ENCODE data around the gene ATP11B.
"Not testable (repeated sequence)": the region's sequence is repeated elsewhere in the genome, so short reads cannot be mapped to it uniquely, and the experiment has no call there.

ATP11B gene

GRCh38 chr3:182837855-182838454, 44.7 kb downstream of the ATP11B start:
- Mint-ChIP-seq H3K36me3 (ENCODE audit: low read depth) (peaks cover 82% of the 10 kb centered on the region), H3K4me3 (no peak overlapping the region), H3K27me3 (no peaks in the 10 kb centered on the region), H3K4me1 (ENCODE audit: low read depth) (peaks cover 10% of the 10 kb centered on the region), H3K9me3 (no peaks in the 10 kb centered on the region), H3K27ac (no peak overlapping the region)
- no peak for DNase-seq

GRCh38 chr3:182843478-182843877, 50.2 kb downstream of the ATP11B start:
- no peak for DNase-seq
- H3K27me3 Mint-ChIP-seq, result no peaks in the 10 kb centered on the region
- no peaks in the 10 kb centered on the region for H3K4me1 Mint-ChIP-seq (ENCODE audit: low read depth)
- peaks cover 88% of the 10 kb centered on the region for H3K36me3 Mint-ChIP-seq (ENCODE audit: low read depth)
- H3K4me3 Mint-ChIP-seq, result no peak overlapping the region
- H3K27ac Mint-ChIP-seq, result no peak overlapping the region
- H3K9me3 Mint-ChIP-seq, result no peaks in the 10 kb centered on the region

GRCh38 chr3:182848906-182849305, 55.6 kb downstream of the ATP11B start:
- no peak overlapping the region for H3K27ac Mint-ChIP-seq
- H3K36me3 Mint-ChIP-seq (ENCODE audit: low read depth), result peaks cover 83% of the 10 kb centered on the region

GRCh38 chr3:182855076-182855475, 61.8 kb downstream of the ATP11B start:
- H3K36me3 Mint-ChIP-seq (ENCODE audit: low read depth), result peaks cover 70% of the 10 kb centered on the region
- H3K4me1 Mint-ChIP-seq (ENCODE audit: low read depth), result no peaks in the 10 kb centered on the region
- no peak overlapping the region for H3K4me3 Mint-ChIP-seq
- no peak for DNase-seq
- no peak overlapping the region for H3K27ac Mint-ChIP-seq
- no peaks in the 10 kb centered on the region for H3K27me3 Mint-ChIP-seq
- no peaks in the 10 kb centered on the region for H3K9me3 Mint-ChIP-seq

More at GRCh38 chr3:182848906-182849305, 55.6 kb downstream of the ATP11B start:
- Mint-ChIP-seq H3K27me3 (no peaks in the 10 kb centered on the region), H3K4me3 (no peak overlapping the region), H3K4me1 (ENCODE audit: low read depth) (no peaks in the 10 kb centered on the region), H3K9me3 (no peaks in the 10 kb centered on the region)
- DNase-seq, result no peak

- Mint-ChIP-seq H3K4me1 (ENCODE audit: low read depth) (peaks cover 18% of the 10 kb centered on the region), H3K4me3 (no peak overlapping the region), H3K9me3 (no peaks in the 10 kb centered on the region), H3K27ac (peak overlapping the region; percentile 86), H3K27me3 (no peaks in the 10 kb centered on the region), H3K36me3 (ENCODE audit: low read depth) (peaks cover 69% of the 10 kb centered on the region)
- DNase-seq, result no peak
These were observed 68.0 kb downstream of the ATP11B start for GRCh38 chr3:182861348-182861747.

- H3K27me3 Mint-ChIP-seq, result no peaks in the 10 kb centered on the region
- H3K27ac Mint-ChIP-seq, result peak overlapping the region; percentile 86
- H3K36me3 Mint-ChIP-seq (ENCODE audit: low read depth), result peaks cover 68% of the 10 kb centered on the region
- peaks cover 18% of the 10 kb centered on the region for H3K4me1 Mint-ChIP-seq (ENCODE audit: low read depth)
- no peaks in the 10 kb centered on the region for H3K9me3 Mint-ChIP-seq
- no peak for DNase-seq
- H3K4me3 Mint-ChIP-seq, result peak overlapping the region; percentile 23
These were observed 69.0 kb downstream of the ATP11B start for GRCh38 chr3:182862159-182862860.

GRCh38 chr3:182869059-182869458, 75.8 kb downstream of the ATP11B start:
- Mint-ChIP-seq H3K9me3 (no peaks in the 10 kb centered on the region), H3K27me3 (no peaks in the 10 kb centered on the region), H3K4me3 (no peak overlapping the region), H3K27ac (no peak overlapping the region), H3K4me1 (ENCODE audit: low read depth) (no peaks in the 10 kb centered on the region), H3K36me3 (ENCODE audit: low read depth) (peaks cover 70% of the 10 kb centered on the region)
- DNase-seq, result no peak

GRCh38 chr3:182870917-182871316, 77.6 kb downstream of the ATP11B start:
- not testable (repeated sequence) for DNase-seq; H3K27ac Mint-ChIP-seq; H3K27me3 Mint-ChIP-seq; H3K9me3 Mint-ChIP-seq; H3K4me1 Mint-ChIP-seq (ENCODE audit: low read depth); H3K4me3 Mint-ChIP-seq
- peaks cover 74% of the 10 kb centered on the region for H3K36me3 Mint-ChIP-seq (ENCODE audit: low read depth)

GRCh38 chr3:182879031-182879611, 85.8 kb downstream of the ATP11B start:
- Mint-ChIP-seq H3K9me3 (no peaks in the 10 kb centered on the region), H3K36me3 (ENCODE audit: low read depth) (peaks cover 75% of the 10 kb centered on the region), H3K4me1 (ENCODE audit: low read depth) (peaks cover 2% of the 10 kb centered on the region), H3K27me3 (no peaks in the 10 kb centered on the region), H3K4me3 (no peak overlapping the region), H3K27ac (no peak overlapping the region)
- no peak for DNase-seq

GRCh38 chr3:182886497-182886896, 93.2 kb downstream of the ATP11B start:
- Mint-ChIP-seq H3K27me3 (no peaks in the 10 kb centered on the region), H3K4me1 (ENCODE audit: low read depth) (no peaks in the 10 kb centered on the region), H3K4me3 (no peak overlapping the region), H3K9me3 (no peaks in the 10 kb centered on the region), H3K27ac (peak overlapping the region; percentile 57), H3K36me3 (ENCODE audit: low read depth) (peaks cover 69% of the 10 kb centered on the region)
- no peak for DNase-seq

- H3K4me3 Mint-ChIP-seq, result no peak overlapping the region
- peaks cover 75% of the 10 kb centered on the region for H3K36me3 Mint-ChIP-seq (ENCODE audit: low read depth)
- no peaks in the 10 kb centered on the region for H3K27me3 Mint-ChIP-seq
- H3K27ac Mint-ChIP-seq, result peak overlapping the region; percentile 37
- H3K9me3 Mint-ChIP-seq, result no peaks in the 10 kb centered on the region
- no peaks in the 10 kb centered on the region for H3K4me1 Mint-ChIP-seq (ENCODE audit: low read depth)
- DNase-seq, result no peak
These were observed 96.8 kb downstream of the ATP11B start for GRCh38 chr3:182889948-182890629.

GRCh38 chr3:182891364-182891763, 98.1 kb downstream of the ATP11B start:
- DNase-seq, result no peak
- no peak overlapping the region for H3K27ac Mint-ChIP-seq
- no peak overlapping the region for H3K4me3 Mint-ChIP-seq
- no peaks in the 10 kb centered on the region for H3K9me3 Mint-ChIP-seq
- H3K27me3 Mint-ChIP-seq, result no peaks in the 10 kb centered on the region
- H3K36me3 Mint-ChIP-seq (ENCODE audit: low read depth), result peaks cover 75% of the 10 kb centered on the region
- no peaks in the 10 kb centered on the region for H3K4me1 Mint-ChIP-seq (ENCODE audit: low read depth)

- H3K9me3 Mint-ChIP-seq, result no peaks in the 10 kb centered on the region
- peak overlapping the region; percentile 19 for H3K27ac Mint-ChIP-seq
- H3K27me3 Mint-ChIP-seq, result no peaks in the 10 kb centered on the region
- H3K4me3 Mint-ChIP-seq, result no peak overlapping the region
- no peak for DNase-seq
- H3K4me1 Mint-ChIP-seq (ENCODE audit: low read depth), result no peaks in the 10 kb centered on the region
- peaks cover 75% of the 10 kb centered on the region for H3K36me3 Mint-ChIP-seq (ENCODE audit: low read depth)
These were observed 98.9 kb downstream of the ATP11B start for GRCh38 chr3:182892226-182892625.

- Mint-ChIP-seq H3K27me3 (no peaks in the 10 kb centered on the region), H3K9me3 (no peaks in the 10 kb centered on the region), H3K4me1 (ENCODE audit: low read depth) (no peaks in the 10 kb centered on the region), H3K36me3 (ENCODE audit: low read depth) (peaks cover 73% of the 10 kb centered on the region), H3K4me3 (no peak overlapping the region), H3K27ac (peak overlapping the region; percentile 11)
- DNase-seq, result no peak
These were observed 102.3 kb downstream of the ATP11B start for GRCh38 chr3:182895513-182896112.

Measured in activated T-cell treated with anti-CD3 and anti-CD28 coated beads, Interleukin-2, amount 50 U/mL, for 24 hours (primary cell).